SK-N-SH (cell line): ENCODE data around the gene RNF144B.

Experiments used
- EZH2phosphoT487 ChIP-seq: fragments of 200-600 bp; sonication (generic); IDR thresholded peaks from 2 replicates; pipeline ENCODE4 v1.6.1; 2017; ENCODE audit warnings: low read depth, mixed run types, mild to moderate bottlenecking, antibody characterized with exemption, moderate library complexity, borderline replicate concordance
- FOXM1 ChIP-seq: IDR thresholded peaks from 2 replicates; pipeline ENCODE4 v1.4.0; 2012; ENCODE audit warnings: low read depth, mild to moderate bottlenecking
- POLR2AphosphoS5 ChIP-seq: IDR thresholded peaks from 2 replicates; pipeline ENCODE4 v1.6.1; 2012; ENCODE audit warnings: low read depth, low read length
- SMC3 ChIP-seq: IDR thresholded peaks from 2 replicates; pipeline ENCODE4 v1.6.1; 2012; ENCODE audit warnings: low read depth, low read length, improper control_type of control experiment
- TF ChIP-seq, protein P1 (sequence below): fragments of 200-600 bp; sonication (generic); IDR thresholded peaks from 2 replicates; pipeline ENCODE4 v1.6.1; 2017; ENCODE audit warnings: antibody characterized with exemption, mild to moderate bottlenecking, moderate library complexity

GRCh38 chr6:18388942-18389341 lies 1.8 kb downstream of the RNF144B start:
- TF ChIP-seq, protein P1, sequence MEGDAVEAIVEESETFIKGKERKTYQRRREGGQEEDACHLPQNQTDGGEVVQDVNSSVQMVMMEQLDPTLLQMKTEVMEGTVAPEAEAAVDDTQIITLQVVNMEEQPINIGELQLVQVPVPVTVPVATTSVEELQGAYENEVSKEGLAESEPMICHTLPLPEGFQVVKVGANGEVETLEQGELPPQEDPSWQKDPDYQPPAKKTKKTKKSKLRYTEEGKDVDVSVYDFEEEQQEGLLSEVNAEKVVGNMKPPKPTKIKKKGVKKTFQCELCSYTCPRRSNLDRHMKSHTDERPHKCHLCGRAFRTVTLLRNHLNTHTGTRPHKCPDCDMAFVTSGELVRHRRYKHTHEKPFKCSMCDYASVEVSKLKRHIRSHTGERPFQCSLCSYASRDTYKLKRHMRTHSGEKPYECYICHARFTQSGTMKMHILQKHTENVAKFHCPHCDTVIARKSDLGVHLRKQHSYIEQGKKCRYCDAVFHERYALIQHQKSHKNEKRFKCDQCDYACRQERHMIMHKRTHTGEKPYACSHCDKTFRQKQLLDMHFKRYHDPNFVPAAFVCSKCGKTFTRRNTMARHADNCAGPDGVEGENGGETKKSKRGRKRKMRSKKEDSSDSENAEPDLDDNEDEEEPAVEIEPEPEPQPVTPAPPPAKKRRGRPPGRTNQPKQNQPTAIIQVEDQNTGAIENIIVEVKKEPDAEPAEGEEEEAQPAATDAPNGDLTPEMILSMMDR: no peak
- TF ChIP-seq POLR2AphosphoS5 (0 out of 2 replicates have a peak, but pooled peaks have one; percentile 18), FOXM1 (no peak), SMC3 (no peak), EZH2phosphoT487 (no peak)
